K562 (cell line): Measurements from ENCODE around the gene PHPT1. TPM values are rescaled to one million over a fixed set of nuclear protein-coding genes. Genes with fewer than 3 reads are reported as not detected.

Source experiments
- CXXC5 ChIP-seq: fragments of 250-450 bp; sonication (Bioruptor Pico); IDR thresholded peaks from 2 replicates; pipeline ENCODE4 v1.8.0; 2022; ENCODE audit warnings: inconsistent platforms, mild to moderate bottlenecking, moderate library complexity
- FOXJ2 ChIP-seq: fragments of 200-800 bp; sonication (Bioruptor generic); IDR thresholded peaks from 2 replicates; pipeline ENCODE4 v1.6.1; 2016; ENCODE audit warnings: missing genetic modification characterization, missing compliant biosample characterization
- GTF2B ChIP-seq: IDR thresholded peaks from 2 replicates; pipeline ENCODE4 v1.6.1; 2011; ENCODE audit not compliant: insufficient read length; ENCODE audit errors: extremely low read depth
- HEY1 ChIP-seq: fragments of 250-450 bp; sonication (Bioruptor Pico); IDR thresholded peaks from 2 replicates; pipeline ENCODE4 v1.5.0; 2020; ENCODE audit warnings: mild to moderate bottlenecking, moderate library complexity, borderline replicate concordance
- KLF1 ChIP-seq: fragments of 450-650 bp; IDR thresholded peaks from 2 replicates; pipeline ENCODE4 v1.6.1; 2016; ENCODE audit warnings: missing genetic modification characterization, missing compliant biosample characterization
- REST ChIP-seq, 2 experiments: fragments of 450-650 bp; formaldehyde crosslinking in 1 of 2; IDR thresholded peaks; 2 replicates each; pipeline versions ENCODE4 v1.4.0 to v1.6.1; 2014 to 2020; ENCODE audit warnings: mild to moderate bottlenecking in 2 of 2, borderline replicate concordance in 1 of 2, low read depth in 1 of 2
- SMARCA5 ChIP-seq: fragments of 450-650 bp; IDR thresholded peaks from 2 replicates; pipeline ENCODE4 v1.6.1; 2016
- ZNF407 ChIP-seq: fragments of 450-650 bp; IDR thresholded peaks from 2 replicates; pipeline ENCODE4 v1.6.1; 2016; ENCODE audit warnings: low read depth
- ZNF586 ChIP-seq: fragments of 450-650 bp; formaldehyde crosslinking; conservative IDR thresholded peaks from 2 replicates; pipeline ENCODE4 v1.4.0; 2020; ENCODE audit warnings: mild to moderate bottlenecking, moderate library complexity
- polyA plus RNA-seq, 8 experiments: library from polyadenylated mRNA; depleted of rRNA in 4 of 8; stranded (reverse) in 5 of 8; unstranded in 3 of 8; fragments of >200 nt; fragmentation: Nextera tagmentation in 2 of 8; fragmentation: Illumina TruSeq in 1 of 8; extraction: Ambion mirVana in 2 of 8; extraction: Trizol in 1 of 8; gene quantifications; 2 replicates each; pipeline versions ENCODE4 v1.2.1 to v1.2.3, GENCODE V29; 2011 to 2014; ENCODE audit warnings: inconsistent platforms in 1 of 8, missing spikeins in 1 of 8
- total RNA-seq, 7 experiments: library from RNA; depleted of rRNA in 6 of 7; stranded (reverse); fragments of >200 nt in 6 of 7; fragmentation: Illumina TruSeq in 2 of 7; extraction: Trizol in 2 of 7; gene quantifications; 2 replicates each; pipeline versions ENCODE4 v1.2.1 to v1.2.3, GENCODE V29; 2011 to 2021; ENCODE audit warnings: low replicate concordance in 1 of 7

The PHPT1 gene
- total and polyA plus RNA-seq, 9 of the 15 experiments (the other 6 are each of a cell fraction or from before 2014, with no cell fraction given) = 20.9 to 166 (median 129) TPM

GRCh38 chr9:136849038-136849959, at the start of gene PHPT1 (continued):
- TF ChIP-seq REST (IDR thresholded peaks at IDR 0.05; ENCODE audit: borderline replicate concordance) = no peak; the same call in 1 of the 2 replicates
- 0 out of 2 replicates have a peak, but pooled peaks have one; percentile 18 for TF ChIP-seq REST (CRISPR knock-in tag; IDR thresholded peaks at IDR 0.05; ENCODE audit: low read depth)
- no peak for TF ChIP-seq ZNF586 (CRISPR knock-in tag)
- TF ChIP-seq FOXJ2 (tag) = no peak
- TF ChIP-seq ZNF407 = no peak
- 0 out of 2 replicates have a peak, but pooled peaks have one; percentile 23 for TF ChIP-seq KLF1 (tag)
- TF ChIP-seq CXXC5 (CRISPR knock-in tag) = peak; percentile 92
- TF ChIP-seq SMARCA5 = no peak
- no peak for TF ChIP-seq GTF2B
- TF ChIP-seq HEY1 (CRISPR knock-in tag) = no peak
